ENCODE results near the gene LPP.

DNA sequence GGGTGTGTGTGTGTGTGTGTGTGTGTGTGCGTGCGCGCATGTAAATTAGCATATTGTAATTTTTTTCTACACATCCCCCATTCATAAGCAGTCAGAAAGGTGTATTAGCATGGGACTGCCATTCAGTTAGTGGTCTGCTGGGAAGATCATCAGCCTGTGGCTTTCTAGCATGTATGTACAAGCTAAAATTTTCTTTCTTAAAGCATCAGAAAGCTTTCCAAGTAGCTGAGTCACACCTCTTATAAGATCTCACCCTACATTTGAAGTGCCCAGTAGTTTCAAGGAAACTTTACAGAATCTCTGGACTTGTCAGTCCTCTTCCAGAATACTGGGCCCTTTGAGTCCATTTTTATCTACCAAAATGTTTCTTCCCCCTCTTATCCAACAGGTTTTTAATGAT, 606.5 kb downstream of the LPP start:
- TF ChIP-seq, protein P1, sequence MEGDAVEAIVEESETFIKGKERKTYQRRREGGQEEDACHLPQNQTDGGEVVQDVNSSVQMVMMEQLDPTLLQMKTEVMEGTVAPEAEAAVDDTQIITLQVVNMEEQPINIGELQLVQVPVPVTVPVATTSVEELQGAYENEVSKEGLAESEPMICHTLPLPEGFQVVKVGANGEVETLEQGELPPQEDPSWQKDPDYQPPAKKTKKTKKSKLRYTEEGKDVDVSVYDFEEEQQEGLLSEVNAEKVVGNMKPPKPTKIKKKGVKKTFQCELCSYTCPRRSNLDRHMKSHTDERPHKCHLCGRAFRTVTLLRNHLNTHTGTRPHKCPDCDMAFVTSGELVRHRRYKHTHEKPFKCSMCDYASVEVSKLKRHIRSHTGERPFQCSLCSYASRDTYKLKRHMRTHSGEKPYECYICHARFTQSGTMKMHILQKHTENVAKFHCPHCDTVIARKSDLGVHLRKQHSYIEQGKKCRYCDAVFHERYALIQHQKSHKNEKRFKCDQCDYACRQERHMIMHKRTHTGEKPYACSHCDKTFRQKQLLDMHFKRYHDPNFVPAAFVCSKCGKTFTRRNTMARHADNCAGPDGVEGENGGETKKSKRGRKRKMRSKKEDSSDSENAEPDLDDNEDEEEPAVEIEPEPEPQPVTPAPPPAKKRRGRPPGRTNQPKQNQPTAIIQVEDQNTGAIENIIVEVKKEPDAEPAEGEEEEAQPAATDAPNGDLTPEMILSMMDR (IDR thresholded peaks at IDR 0.05; ENCODE audit: low read length), result no peak
- TF ChIP-seq EZH2 (IDR thresholded peaks at IDR 0.05; ENCODE audit: borderline replicate concordance, low read length), result no peak
